ENCODE results near the gene LDLRAD1.

DNA sequence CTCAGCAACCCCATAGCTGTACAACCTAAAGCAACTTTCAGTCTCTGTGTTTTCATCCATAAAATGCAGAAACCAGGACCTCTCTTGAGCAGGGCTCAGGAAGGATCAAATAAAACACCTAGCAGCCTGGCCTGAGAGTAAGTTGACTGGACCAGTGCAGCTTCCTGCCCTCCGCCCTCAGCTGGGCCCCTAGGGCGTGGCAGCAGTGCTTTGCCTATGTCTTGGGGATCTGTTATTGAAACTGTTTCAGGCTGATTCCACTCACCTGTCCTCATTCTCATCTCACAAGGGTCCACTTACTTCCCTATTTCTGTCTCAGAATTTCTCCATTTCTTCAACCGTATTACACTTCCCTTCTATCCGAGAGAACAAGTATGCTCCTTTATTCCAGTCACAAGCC is 54.5 kb downstream of the LDLRAD1 start:
- TF ChIP-seq, protein P1, sequence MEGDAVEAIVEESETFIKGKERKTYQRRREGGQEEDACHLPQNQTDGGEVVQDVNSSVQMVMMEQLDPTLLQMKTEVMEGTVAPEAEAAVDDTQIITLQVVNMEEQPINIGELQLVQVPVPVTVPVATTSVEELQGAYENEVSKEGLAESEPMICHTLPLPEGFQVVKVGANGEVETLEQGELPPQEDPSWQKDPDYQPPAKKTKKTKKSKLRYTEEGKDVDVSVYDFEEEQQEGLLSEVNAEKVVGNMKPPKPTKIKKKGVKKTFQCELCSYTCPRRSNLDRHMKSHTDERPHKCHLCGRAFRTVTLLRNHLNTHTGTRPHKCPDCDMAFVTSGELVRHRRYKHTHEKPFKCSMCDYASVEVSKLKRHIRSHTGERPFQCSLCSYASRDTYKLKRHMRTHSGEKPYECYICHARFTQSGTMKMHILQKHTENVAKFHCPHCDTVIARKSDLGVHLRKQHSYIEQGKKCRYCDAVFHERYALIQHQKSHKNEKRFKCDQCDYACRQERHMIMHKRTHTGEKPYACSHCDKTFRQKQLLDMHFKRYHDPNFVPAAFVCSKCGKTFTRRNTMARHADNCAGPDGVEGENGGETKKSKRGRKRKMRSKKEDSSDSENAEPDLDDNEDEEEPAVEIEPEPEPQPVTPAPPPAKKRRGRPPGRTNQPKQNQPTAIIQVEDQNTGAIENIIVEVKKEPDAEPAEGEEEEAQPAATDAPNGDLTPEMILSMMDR (IDR thresholded peaks at IDR 0.05), result no peak
- no peak for TF ChIP-seq POLR2A (IDR thresholded peaks at IDR 0.05)
